Activated naive CD8-positive, alpha-beta T cell treated with anti-CD3 and anti-CD28 coated beads, Interleukin-2, amount 50 U/mL, for 24 hours (primary cell): Measurements from ENCODE around the gene RARB.

Source experiments
- ATAC-seq: fragments of 150-1000 bp; cut with Tn5 transposase; one replicate; pipeline ENCODE4 v1.10.0; 2021
- DNase-seq: peaks from one replicate; pipeline ENCODE4 v3.0.0; 2021
- H3K27ac Mint-ChIP-seq: one replicate; pipeline ENCODE4 v1.8.0; 2021; ENCODE audit warnings: mild to moderate bottlenecking, mixed read lengths
- H3K27me3 Mint-ChIP-seq: one replicate; pipeline ENCODE4 v1.8.0; 2021; ENCODE audit warnings: mixed read lengths
- H3K36me3 Mint-ChIP-seq: one replicate; pipeline ENCODE4 v1.8.0; 2021; ENCODE audit warnings: low read depth, mixed read lengths
- H3K4me1 Mint-ChIP-seq: one replicate; pipeline ENCODE4 v1.8.0; 2021; ENCODE audit warnings: mixed read lengths
- H3K4me3 Mint-ChIP-seq: one replicate; pipeline ENCODE4 v1.8.0; 2021; ENCODE audit warnings: mild to moderate bottlenecking, moderate library complexity, mixed read lengths
- H3K9me3 Mint-ChIP-seq: one replicate; pipeline ENCODE4 v1.8.0; 2021; ENCODE audit warnings: mixed read lengths

RARB gene

DNA sequence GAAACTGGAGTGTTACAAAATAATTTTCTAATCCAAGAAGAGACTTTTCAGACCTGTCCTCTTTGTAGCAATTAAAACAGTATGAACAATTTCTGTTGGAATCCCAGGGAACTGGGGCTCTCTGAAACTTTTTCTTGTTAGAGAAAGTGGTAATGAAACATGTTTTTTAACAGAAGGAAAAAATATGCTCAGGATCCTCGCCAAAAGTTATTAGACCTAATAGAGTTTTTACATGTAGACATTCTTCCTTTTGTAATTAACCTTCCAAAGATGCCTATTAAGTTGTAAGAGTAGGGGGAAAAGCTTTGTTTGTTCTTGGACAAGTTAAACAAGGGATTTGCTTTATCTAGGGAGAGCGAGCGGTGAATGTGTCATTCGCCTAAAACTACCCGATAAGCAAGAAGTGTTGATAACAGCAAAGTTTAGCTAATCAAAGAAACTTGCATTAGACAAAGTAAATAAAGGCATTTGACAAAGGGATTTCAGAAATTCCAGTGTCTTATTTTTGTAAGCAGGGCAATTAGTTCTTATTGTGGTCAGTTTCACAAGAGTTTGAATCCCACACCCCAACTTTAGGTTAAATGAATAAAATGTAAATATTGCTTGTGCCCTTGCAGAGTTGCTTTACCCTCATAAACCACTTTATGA lies 2.3 kb downstream of the RARB start:
- no peak for DNase-seq
- no peak overlapping the region for H3K27ac Mint-ChIP-seq
- no peaks in the 10 kb centered on the region for H3K9me3 Mint-ChIP-seq
- no peak overlapping the region for H3K4me3 Mint-ChIP-seq
- H3K4me1 Mint-ChIP-seq: peaks cover 6% of the 10 kb centered on the region
- peaks cover 38% of the 10 kb centered on the region for H3K27me3 Mint-ChIP-seq
- no peak for ATAC-seq
- H3K36me3 Mint-ChIP-seq: no peaks in the 10 kb centered on the region

DNA sequence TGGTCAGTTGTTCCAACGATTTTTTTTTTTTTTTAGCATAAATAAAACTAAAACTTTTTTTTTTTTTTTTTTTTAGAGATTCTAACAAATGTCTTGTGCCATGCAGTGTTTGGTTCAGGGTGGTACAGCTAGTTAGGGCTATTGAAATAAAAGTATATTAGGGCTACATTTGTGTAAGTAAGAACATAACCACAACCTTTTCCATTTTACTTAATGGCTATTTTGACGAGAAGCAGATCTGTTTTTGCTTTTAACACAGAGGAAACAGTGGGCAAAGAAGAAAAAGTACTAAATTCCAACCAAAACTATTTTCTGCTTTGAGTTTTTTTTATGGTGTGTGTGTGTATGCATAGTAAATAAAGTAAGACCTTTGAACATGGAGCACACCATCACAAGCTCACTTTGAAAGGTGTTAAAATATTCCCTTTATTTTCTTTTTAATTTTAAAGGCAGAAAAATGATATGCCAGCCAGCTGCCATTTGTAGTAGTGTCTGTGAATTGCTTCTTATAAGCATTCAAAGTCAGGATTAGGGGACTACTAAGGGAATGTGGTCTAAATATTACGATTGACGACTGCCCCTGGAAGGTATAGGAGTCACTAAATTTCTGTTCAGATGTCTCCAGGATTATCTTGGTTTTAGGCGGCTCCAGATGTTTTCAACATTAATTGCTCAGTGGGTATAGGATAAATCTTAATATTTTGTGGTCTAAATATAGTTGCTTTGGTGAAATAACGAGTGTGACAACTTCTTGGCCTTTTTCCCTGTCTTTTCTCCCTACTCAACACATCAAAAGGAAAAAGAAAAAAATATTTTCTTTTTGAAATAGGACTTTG lies 3.1 kb downstream of the RARB start:
- ATAC-seq (no peak), DNase-seq (no peak)
- Mint-ChIP-seq H3K4me3 (no peak overlapping the region), H3K27ac (no peak overlapping the region), H3K4me1 (peaks cover 6% of the 10 kb centered on the region), H3K27me3 (peaks cover 31% of the 10 kb centered on the region), H3K9me3 (no peaks in the 10 kb centered on the region), H3K36me3 (no peaks in the 10 kb centered on the region)

DNA sequence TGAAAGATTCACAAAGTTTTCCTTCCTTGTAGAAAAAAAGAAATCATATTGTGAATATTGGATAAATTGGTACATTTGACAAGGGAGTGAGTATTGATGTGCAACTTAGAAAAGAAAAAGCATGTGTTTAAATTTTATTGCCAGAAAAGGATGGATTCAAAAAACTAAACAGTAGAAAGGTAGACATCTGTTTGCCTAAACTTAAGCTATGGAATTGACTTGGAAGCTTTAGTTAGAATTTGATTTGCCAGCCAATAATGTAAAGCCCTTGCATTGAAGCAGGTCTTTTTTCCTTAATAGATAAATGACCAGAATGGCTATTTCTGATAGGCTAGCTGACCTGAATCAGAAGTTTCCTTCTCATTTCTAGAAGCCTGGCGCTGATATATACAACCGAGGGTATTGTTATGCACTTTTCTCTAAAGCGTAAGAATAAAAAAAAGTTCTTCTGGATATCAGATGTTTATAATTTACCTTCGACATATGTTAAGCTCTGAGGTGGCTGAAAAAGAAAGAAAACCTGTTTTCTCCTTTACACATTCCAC lies 4.2 kb downstream of the RARB start:
- Mint-ChIP-seq H3K4me1 (peaks cover 5% of the 10 kb centered on the region), H3K27me3 (peaks cover 20% of the 10 kb centered on the region), H3K36me3 (no peaks in the 10 kb centered on the region), H3K27ac (no peak overlapping the region), H3K4me3 (no peak overlapping the region), H3K9me3 (no peaks in the 10 kb centered on the region)
- DNase-seq: no peak
- ATAC-seq: no peak

DNA sequence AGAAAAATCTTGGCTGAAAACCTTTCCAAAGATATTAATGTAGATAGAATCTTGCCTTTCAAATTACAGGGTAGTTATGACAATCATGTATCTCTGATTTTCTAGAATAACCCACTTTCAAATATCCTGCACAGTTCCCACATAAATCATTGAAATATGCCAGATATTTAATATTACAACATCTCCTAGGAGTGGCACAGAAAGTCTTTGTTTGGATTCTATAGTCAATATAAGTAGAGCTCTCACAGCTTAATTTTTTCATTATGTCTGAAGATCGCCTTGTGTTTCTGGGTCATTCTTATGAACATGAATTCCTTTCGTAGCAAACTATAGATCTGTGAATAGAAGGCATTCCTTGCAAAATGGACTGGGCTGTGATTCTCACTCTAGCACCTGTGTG lies 5.0 kb downstream of the RARB start:
- Mint-ChIP-seq H3K36me3 (no peaks in the 10 kb centered on the region), H3K4me3 (no peak overlapping the region), H3K9me3 (no peaks in the 10 kb centered on the region), H3K27ac (no peak overlapping the region), H3K27me3 (peaks cover 14% of the 10 kb centered on the region), H3K4me1 (peaks cover under 1% of the 10 kb centered on the region)
- DNase-seq (no peak), ATAC-seq (no peak)

DNA sequence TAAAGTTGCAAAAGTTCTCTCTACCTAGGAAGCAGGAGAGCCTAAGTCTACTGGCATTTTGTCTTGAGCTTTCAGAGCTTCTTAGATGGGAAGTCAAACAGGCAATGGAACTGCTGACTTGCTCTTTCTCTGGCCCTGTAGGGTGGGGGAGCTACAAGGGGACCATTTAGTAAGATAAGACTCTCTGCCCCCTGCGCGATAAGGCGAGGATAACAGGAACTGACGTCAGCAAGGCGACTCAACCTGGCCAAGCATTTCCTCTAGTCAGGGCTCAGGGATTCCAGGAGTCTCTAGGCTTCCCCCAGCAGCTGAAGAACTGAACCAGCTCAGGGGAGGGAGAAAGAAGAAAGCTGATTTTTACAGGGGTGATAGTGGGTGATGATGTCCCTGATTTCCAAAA lies 5.8 kb downstream of the RARB start:
- Mint-ChIP-seq H3K4me3 (no peak overlapping the region), H3K27ac (no peak overlapping the region), H3K36me3 (no peaks in the 10 kb centered on the region), H3K4me1 (no peaks in the 10 kb centered on the region), H3K9me3 (no peaks in the 10 kb centered on the region), H3K27me3 (peaks cover 6% of the 10 kb centered on the region)
- ATAC-seq (no peak), DNase-seq (no peak)

DNA sequence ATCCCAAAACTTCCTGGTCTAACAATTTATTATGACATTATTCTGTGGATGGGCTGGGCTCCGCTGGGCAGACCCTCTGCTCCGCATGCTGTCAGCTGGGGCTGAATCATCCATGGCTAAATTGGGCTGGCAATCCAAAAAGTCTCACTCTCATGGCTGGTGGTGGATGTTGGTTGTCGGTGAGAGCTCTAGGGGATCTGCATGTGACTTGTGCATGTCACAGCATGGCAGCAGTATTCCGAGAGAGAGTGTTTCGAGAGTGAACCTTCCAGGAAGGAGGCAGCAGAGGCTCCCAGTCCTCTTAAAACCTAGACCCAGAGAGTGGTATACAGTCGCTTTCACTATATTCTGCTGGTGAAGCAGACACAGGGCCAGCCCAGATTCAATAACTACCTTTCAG lies 9.9 kb downstream of the RARB start:
- Mint-ChIP-seq H3K4me3 (no peak overlapping the region), H3K27me3 (no peaks in the 10 kb centered on the region), H3K4me1 (no peaks in the 10 kb centered on the region), H3K36me3 (no peaks in the 10 kb centered on the region), H3K27ac (no peak overlapping the region), H3K9me3 (no peaks in the 10 kb centered on the region)
- no peak for ATAC-seq
- DNase-seq: no peak

DNA sequence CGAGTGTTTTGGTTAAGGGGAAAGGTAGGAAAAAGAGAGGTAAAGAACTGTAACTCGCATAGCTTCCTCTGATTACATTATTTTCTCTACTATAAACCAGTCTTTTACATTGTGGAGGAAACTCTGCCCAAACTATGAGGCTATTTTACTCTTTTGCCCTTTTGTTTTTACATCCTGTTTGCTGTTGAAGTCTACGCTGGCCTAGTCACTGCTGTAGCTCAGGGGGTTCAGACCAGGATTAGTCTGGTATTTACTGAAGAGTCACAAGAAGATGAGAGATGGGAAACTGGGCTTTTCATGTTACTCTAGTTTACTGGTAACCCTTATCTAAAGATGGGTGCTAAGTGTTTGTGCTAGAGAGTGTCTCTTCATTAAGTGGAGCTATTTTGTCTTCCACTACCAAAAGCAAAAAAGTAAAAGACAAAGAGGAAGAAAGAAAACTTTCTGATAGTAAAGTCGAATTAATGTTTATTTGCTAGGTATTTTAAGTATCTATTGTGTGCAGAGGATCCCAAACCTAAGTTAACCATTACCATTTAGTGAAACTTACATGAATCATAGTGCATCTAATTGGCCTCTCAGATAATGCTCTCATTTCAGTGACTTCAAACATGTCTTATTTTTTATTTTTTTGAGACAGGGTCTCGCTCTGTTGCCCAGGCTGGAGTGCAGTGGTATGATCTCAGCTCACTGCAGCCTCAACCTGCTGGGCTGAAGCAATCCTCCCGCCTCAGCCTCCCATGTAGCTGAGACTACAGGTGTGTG lies 10.9 kb downstream of the RARB start:
- H3K27me3 Mint-ChIP-seq: no peaks in the 10 kb centered on the region

DNA sequence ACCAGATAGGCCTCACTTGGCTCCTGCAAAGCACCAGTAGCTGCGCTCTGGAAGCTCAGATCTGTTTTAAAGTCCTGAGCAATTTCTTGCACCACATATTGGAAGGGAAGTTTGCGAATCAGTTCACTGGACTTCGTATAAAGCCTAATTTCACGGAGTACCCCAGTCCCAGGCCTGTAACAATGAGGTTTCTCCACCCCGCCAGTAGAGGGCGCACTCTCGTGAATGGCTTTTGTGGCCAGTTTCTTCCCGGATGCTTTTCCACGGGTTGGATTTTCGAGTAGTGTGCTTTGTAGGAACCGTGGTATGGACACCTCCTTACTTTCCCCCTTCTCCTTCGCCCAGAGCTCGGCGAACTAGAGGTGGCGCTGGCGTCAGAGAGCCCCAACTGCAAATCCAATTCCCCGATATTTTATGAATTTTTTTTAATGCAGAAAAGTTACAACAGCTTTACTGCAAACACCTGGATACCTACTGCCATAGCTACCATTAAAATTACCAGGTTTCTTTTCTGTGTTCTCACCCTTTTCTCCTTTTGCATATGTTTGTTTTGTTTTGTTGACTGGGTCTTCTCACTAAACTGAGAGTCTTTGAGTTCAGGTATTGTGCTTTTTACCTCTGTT lies 13.3 kb downstream of the RARB start:
- Mint-ChIP-seq H3K36me3 (no peaks in the 10 kb centered on the region), H3K4me1 (no peaks in the 10 kb centered on the region), H3K4me3 (no peak overlapping the region), H3K27ac (no peak overlapping the region), H3K27me3 (no peaks in the 10 kb centered on the region), H3K9me3 (no peaks in the 10 kb centered on the region)
- DNase-seq: peak; percentile 25
- no peak for ATAC-seq

More for the DNA sequence above, 10.9 kb downstream of the RARB start:
- H3K4me3 Mint-ChIP-seq: no peak overlapping the region
- DNase-seq (no peak), ATAC-seq (no peak)
- no peaks in the 10 kb centered on the region for H3K4me1 Mint-ChIP-seq
- H3K36me3 Mint-ChIP-seq: no peaks in the 10 kb centered on the region
- H3K27ac Mint-ChIP-seq: no peak overlapping the region
- H3K9me3 Mint-ChIP-seq: no peaks in the 10 kb centered on the region

DNA sequence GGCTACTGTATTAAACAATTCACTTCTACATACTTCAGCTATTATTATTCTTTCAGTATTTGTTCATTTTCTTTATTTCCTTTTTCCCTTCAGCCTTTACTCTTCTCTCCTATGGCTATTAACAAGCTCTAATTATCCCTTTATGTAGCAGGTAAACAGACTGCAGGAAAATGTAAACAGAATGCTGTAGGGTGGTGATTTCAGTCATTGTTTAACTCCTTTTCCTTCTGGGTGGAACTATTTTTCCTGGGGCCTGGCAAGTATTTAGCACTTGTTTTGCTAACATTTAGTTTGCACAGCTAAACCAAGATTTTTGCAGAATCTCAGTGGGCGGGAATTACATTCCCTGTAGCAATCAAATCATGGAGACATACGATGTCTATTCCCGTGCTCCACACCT lies 14.4 kb downstream of the RARB start:
- DNase-seq (no peak), ATAC-seq (no peak)
- no peaks in the 10 kb centered on the region for H3K4me1 Mint-ChIP-seq
- no peak overlapping the region for H3K4me3 Mint-ChIP-seq
- H3K9me3 Mint-ChIP-seq: no peaks in the 10 kb centered on the region
- H3K36me3 Mint-ChIP-seq: no peaks in the 10 kb centered on the region
- no peak overlapping the region for H3K27ac Mint-ChIP-seq
- no peaks in the 10 kb centered on the region for H3K27me3 Mint-ChIP-seq

DNA sequence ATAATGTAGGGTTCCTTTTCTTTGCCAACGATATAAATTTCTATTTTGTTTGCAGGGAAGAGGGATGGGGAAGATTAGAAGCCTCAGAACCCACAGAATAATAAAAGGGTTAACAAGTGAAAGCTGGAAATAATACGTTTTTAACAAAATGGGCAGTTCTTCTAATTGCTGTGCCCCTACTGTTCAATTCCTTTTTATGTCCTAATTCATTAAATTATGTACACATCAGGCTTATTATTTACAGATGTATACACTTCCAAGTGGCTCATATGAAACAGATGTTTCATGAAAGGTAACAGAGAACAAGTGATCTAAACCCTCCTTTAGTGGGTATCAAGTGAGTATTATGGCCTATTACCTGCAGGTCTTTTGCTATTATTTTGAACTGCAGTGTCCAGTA lies 16.2 kb downstream of the RARB start:
- Mint-ChIP-seq H3K27ac (no peak overlapping the region), H3K9me3 (no peaks in the 10 kb centered on the region), H3K4me1 (no peaks in the 10 kb centered on the region), H3K27me3 (no peaks in the 10 kb centered on the region), H3K4me3 (no peak overlapping the region), H3K36me3 (no peaks in the 10 kb centered on the region)
- ATAC-seq: no peak
- DNase-seq: no peak

DNA sequence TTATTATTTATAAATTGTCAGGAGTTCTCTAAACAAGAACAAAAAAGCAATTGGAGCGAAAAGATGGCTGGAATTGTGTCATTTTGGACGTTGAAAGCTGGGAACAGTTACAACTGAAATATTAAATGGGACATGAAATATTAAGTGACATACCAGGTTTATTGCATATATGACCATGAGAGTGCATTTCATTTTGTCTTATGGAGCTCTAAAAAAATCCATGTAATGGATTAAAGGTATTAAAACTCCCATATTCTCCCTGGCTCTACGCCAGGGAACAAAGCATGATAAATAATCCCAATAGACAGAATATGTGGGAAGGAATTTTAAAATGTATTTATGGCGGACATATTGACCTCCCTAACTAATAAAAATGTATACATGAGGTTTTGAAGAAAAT lies 17.7 kb downstream of the RARB start:
- ATAC-seq (no peak), DNase-seq (no peak)
- Mint-ChIP-seq H3K27ac (no peak overlapping the region), H3K9me3 (no peaks in the 10 kb centered on the region), H3K4me3 (no peak overlapping the region), H3K4me1 (no peaks in the 10 kb centered on the region), H3K27me3 (no peaks in the 10 kb centered on the region), H3K36me3 (no peaks in the 10 kb centered on the region)

DNA sequence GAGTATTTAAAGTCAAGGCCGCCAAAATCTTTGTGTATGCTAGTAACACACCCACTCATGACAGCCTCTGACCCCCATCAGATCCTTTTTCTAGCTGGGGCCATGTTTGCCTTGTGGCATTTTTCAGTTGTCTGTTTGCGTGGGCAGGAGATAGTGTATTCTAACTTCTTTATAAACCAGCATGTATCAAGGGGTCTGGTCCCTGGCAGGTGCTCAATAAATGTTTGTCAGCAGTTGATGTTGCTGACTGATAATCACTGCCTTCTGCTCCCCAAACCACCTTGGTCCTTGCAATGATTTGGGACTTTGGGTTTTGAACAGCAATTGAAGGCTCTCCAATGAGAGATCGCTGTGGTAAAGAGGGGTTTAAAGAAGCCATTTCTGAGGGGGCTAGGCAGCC lies 19.2 kb downstream of the RARB start:
- no peak for DNase-seq
- H3K4me3 Mint-ChIP-seq: no peak overlapping the region

DNA sequence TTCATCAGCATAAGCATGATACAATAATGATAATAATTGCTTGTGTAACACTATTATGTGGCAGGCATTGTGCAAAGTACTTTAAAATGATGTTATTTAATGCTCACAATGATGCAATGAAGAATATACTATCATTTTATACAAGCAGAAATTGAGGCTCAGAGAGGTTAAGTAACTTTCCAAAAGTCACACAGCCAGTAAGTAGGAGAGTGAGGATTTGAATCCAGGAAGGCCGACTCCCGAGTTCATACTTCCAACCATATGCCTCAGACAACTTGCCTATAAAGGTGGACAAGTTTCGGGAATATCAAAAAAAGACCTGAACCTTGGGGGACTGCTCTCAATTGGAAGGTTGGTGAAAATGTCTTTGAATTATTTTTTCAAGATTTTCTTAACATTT lies 19.9 kb downstream of the RARB start:
- Mint-ChIP-seq H3K4me3 (no peak overlapping the region), H3K4me1 (no peaks in the 10 kb centered on the region), H3K9me3 (no peaks in the 10 kb centered on the region), H3K27me3 (no peaks in the 10 kb centered on the region), H3K27ac (no peak overlapping the region), H3K36me3 (no peaks in the 10 kb centered on the region)
- ATAC-seq (no peak), DNase-seq (no peak)

More for the DNA sequence above, 19.2 kb downstream of the RARB start:
- H3K27ac Mint-ChIP-seq: no peak overlapping the region
- ATAC-seq: no peak
- no peaks in the 10 kb centered on the region for H3K4me1 Mint-ChIP-seq
- H3K36me3 Mint-ChIP-seq: no peaks in the 10 kb centered on the region
- no peaks in the 10 kb centered on the region for H3K27me3 Mint-ChIP-seq
- no peaks in the 10 kb centered on the region for H3K9me3 Mint-ChIP-seq
